Karpas-422 (cell line): ENCODE results near the gene PSMA8. TPM values are rescaled to one million over a fixed set of nuclear protein-coding genes. Genes with fewer than 3 reads are reported as not detected.
"Not testable (repeated sequence)": the region's sequence is repeated elsewhere in the genome, so short reads cannot be mapped to it uniquely, and the experiment has no call there.

Source experiments
- DNase-seq: peaks from one replicate; pipeline ENCODE4 v3.0.0-alpha.2; 2015
- H2AFZ ChIP-seq: fragments of 200-600 bp; sonication (generic); 2 replicates; pipeline ENCODE4 v1.6.1; 2014; ENCODE audit warnings: antibody characterized with exemption, low read length, mixed read lengths
- H3K27ac ChIP-seq: fragments of 200-600 bp; sonication (generic); 2 replicates; pipeline ENCODE4 v1.5.1; 2014; ENCODE audit warnings: mild to moderate bottlenecking, low read length, moderate library complexity
- H3K27me3 ChIP-seq: fragments of 200-600 bp; sonication (generic); 2 replicates; pipeline ENCODE4 v1.6.1; 2014; ENCODE audit warnings: low read length, mixed read lengths
- H3K36me3 ChIP-seq: fragments of 200-600 bp; sonication (generic); 2 replicates; pipeline ENCODE4 v1.6.1; 2014; ENCODE audit warnings: low read length, mixed read lengths; ENCODE audit not compliant: insufficient read depth
- H3K4me1 ChIP-seq: fragments of 200-600 bp; sonication (generic); 2 replicates; pipeline ENCODE4 v1.6.1; 2014; ENCODE audit warnings: mild to moderate bottlenecking, low read length, mixed read lengths
- H3K4me2 ChIP-seq: fragments of 200-600 bp; sonication (generic); 2 replicates; pipeline ENCODE4 v1.6.1; 2014; ENCODE audit warnings: low read length, low read depth, mild to moderate bottlenecking; ENCODE audit not compliant: poor library complexity, severe bottlenecking
- H3K4me3 ChIP-seq: fragments of 200-600 bp; sonication (generic); 2 replicates; pipeline ENCODE4 v1.5.1; 2014; ENCODE audit warnings: mild to moderate bottlenecking, antibody characterized with exemption, low read length, mixed read lengths
- H3K79me2 ChIP-seq: fragments of 200-600 bp; sonication (generic); 2 replicates; pipeline ENCODE4 v1.6.1; 2014; ENCODE audit warnings: mild to moderate bottlenecking, low read length, mixed read lengths
- H3K9ac ChIP-seq: fragments of 200-600 bp; sonication (generic); 2 replicates; pipeline ENCODE4 v1.6.0; 2014; ENCODE audit warnings: low read length
- H3K9me2 ChIP-seq: fragments of 200-600 bp; sonication (generic), shearing (Covaris generic); replicated peaks from 2 replicates; pipeline ENCODE4 v1.6.0; 2014; ENCODE audit warnings: mild to moderate bottlenecking, low read length, moderate library complexity; ENCODE audit not compliant: insufficient read depth
- H3K9me3 ChIP-seq: fragments of 300-700, 200-600 bp; sonication (generic); 2 replicates; pipeline ENCODE4 v1.6.1; 2014; ENCODE audit warnings: low read length, mixed read lengths
- H4K20me1 ChIP-seq: fragments of 200-600 bp; sonication (generic); 2 replicates; pipeline ENCODE4 v1.6.1; 2014; ENCODE audit warnings: mild to moderate bottlenecking, antibody characterized with exemption, low read length, low read depth; ENCODE audit not compliant: insufficient read depth
- total RNA-seq: library from RNA; depleted of rRNA; stranded (reverse); fragments of >200 nt; shearing (Covaris generic); gene quantifications from 2 replicates; pipeline ENCODE4 v1.2.3, GENCODE V29; 2014; ENCODE audit warnings: low replicate concordance

PSMA8 gene
- total RNA-seq, 1 experiment from 2014 or later: not detected

DNA sequence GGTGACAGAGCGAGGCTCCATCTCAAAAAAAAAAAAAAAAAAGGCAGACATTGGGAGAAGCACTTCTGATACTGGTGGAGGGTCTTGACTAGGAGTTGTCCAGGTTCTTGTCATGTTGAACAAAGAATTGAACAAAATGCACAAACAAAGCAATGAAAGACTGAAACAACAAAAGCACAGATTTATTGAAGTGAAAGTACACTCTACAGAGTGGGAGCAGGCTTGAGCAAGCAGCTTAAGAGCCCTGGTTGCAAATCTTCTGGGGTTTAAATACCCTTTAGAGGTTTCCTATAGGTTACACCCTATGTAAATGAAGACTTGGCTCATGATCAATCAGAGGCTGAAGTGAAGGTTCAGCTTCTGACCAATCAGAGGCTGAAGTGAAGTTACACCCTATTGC, 36.8 kb upstream of the PSMA8 start:
- Histone ChIP-seq H3K9me2 (no peaks in the 10 kb centered on the region), H3K9me3 (peaks cover 10% of the 10 kb centered on the region), H3K4me1 (no peaks in the 10 kb centered on the region), H4K20me1 (no peaks in the 10 kb centered on the region), H2AFZ (no peak overlapping the region), H3K9ac (no peak overlapping the region), H3K79me2 (no peaks in the 10 kb centered on the region), H3K36me3 (no peaks in the 10 kb centered on the region; the same call in 1 of the 2 replicates), H3K27ac (no peak overlapping the region), H3K4me2 (no peak overlapping the region), H3K27me3 (no peaks in the 10 kb centered on the region), H3K4me3 (no peak overlapping the region)
- no peak for DNase-seq

DNA sequence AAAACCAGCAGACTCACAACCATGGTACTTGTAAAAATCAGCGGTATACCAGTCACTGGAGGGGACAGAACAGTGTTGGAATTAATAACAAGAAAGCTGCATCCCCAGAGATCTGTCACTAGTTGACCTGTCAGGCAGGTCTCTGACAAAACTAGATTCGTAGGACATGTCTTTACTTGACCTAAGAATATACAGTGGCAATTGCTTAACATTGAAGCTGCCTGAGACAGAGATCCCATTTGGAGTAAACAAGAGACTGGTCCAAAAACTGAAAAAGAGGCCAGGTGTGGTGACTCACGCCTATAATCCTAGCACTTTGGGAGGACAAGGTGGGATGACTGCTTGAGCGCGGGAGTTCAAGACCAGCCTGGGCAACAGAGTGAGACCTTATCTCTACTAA, 36.1 kb upstream of the PSMA8 start:
- H4K20me1 ChIP-seq: no peaks in the 10 kb centered on the region
- H3K4me2 ChIP-seq: no peak overlapping the region
- no peaks in the 10 kb centered on the region; the same call in 1 of the 2 replicates for H3K36me3 ChIP-seq
- H3K4me3 ChIP-seq: no peak overlapping the region
- H3K9me3 ChIP-seq: peaks cover 10% of the 10 kb centered on the region
- H3K79me2 ChIP-seq: no peaks in the 10 kb centered on the region
- no peaks in the 10 kb centered on the region for H3K27me3 ChIP-seq
- H3K9me2 ChIP-seq: no peaks in the 10 kb centered on the region
- H3K4me1 ChIP-seq: no peaks in the 10 kb centered on the region
- no peak overlapping the region for H3K27ac ChIP-seq
- no peak overlapping the region for H3K9ac ChIP-seq
- peak overlapping the region; percentile 52; the same call in 1 of the 2 replicates for H2AFZ ChIP-seq
- DNase-seq: no peak

DNA sequence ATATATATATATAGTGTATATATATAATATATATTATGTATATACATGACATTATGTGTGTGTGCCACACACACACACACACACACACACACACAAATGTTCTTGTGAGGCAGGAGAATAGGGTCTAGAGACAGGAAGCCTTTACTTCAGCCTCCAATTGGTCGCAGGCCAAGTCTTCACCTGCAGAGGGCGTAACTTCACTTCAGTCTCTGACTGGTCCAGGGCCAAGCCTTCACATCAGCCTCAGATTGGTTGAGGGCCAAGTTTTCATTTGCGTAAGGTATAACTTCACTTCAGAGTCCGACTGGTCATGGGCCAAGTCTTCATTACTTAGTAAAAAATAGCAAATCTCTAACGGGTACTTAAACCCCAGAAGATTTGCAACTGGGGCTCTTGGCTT, 30.1 kb upstream of the PSMA8 start:
- Histone ChIP-seq H3K4me3 (no peak overlapping the region), H3K9me2 (no peaks in the 10 kb centered on the region)
- peak; percentile 79 for DNase-seq

DNA sequence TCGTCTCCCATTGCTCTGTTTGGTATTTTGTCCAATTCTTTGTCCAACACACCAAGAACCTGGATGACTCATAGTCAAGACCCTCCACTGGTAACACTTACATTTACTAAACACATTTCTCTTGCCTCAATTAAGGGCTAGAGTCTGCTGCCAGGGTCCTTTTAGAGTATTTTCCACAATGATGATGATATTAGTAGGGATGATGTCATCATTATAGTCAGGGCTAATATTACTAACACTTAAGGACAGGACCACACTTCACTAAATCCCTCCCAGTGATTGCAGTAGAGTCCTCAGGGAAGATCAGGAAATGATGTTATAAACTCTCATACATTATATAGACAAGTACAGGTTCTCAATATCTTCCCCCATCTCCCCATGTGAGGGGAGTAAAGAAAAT, 29.6 kb upstream of the PSMA8 start:
- Histone ChIP-seq H3K4me1 (no peaks in the 10 kb centered on the region), H3K27me3 (no peaks in the 10 kb centered on the region), H3K36me3 (no peaks in the 10 kb centered on the region), H3K79me2 (no peaks in the 10 kb centered on the region), H2AFZ (no peak overlapping the region), H4K20me1 (no peaks in the 10 kb centered on the region), H3K27ac (no peak overlapping the region), H3K4me3 (no peak overlapping the region), H3K9me3 (no peaks in the 10 kb centered on the region), H3K9me2 (no peaks in the 10 kb centered on the region), H3K4me2 (no peak overlapping the region), H3K9ac (no peak overlapping the region)
- no peak for DNase-seq

More for the DNA sequence above, 30.1 kb upstream of the PSMA8 start:
- no peaks in the 10 kb centered on the region for H3K4me1 ChIP-seq
- H3K79me2 ChIP-seq: no peaks in the 10 kb centered on the region
- no peak overlapping the region for H3K4me2 ChIP-seq
- H3K9ac ChIP-seq: no peak overlapping the region
- H3K27me3 ChIP-seq: no peaks in the 10 kb centered on the region
- no peaks in the 10 kb centered on the region for H4K20me1 ChIP-seq
- H2AFZ ChIP-seq: no peak overlapping the region
- H3K36me3 ChIP-seq: no peaks in the 10 kb centered on the region
- H3K9me3 ChIP-seq: no peaks in the 10 kb centered on the region
- H3K27ac ChIP-seq: no peak overlapping the region

DNA sequence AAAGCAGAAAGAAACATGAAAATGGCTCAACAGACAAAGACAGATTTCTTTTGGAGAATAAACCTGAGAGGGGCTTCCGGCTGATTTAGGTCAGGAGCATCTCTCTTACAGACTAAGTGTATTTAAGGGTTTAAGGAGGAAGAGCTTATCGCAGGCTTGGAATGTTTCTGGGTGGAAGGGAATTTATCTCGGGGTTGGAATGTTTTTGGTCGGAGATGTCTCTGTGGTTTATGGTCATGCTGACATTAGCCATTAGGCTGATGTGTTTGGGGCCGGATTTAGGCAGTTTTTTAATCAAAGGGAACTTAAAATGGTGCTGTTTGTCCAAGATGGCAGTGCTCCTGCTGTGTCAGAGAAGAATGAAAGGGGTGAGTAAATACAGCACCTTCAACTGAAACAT, 14.4 kb upstream of the PSMA8 start:
- no peak for DNase-seq

DNA sequence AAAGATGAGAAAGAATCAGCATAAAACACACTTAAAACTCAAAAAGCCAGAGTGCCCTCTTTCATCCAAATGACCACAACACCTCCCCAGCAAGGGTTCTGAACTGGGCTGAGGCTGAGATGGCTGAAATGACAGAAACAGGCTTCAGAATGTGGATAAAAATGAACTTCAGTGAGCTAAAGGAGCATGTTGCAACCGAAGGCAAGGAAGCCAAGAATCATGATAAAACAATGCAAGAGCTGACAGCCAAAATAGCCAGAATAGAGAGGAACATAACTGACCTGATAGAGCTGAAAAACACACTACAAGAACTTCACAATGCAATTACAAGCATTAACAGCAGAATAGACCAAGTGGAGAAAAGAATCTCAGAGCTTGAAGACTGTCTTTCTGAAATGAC, 12.2 kb upstream of the PSMA8 start:
- no peak overlapping the region for H3K4me2 ChIP-seq
- H3K9me2 ChIP-seq: no peaks in the 10 kb centered on the region
- no peaks in the 10 kb centered on the region for H3K36me3 ChIP-seq
- H3K27me3 ChIP-seq: no peaks in the 10 kb centered on the region
- H3K4me1 ChIP-seq: no peaks in the 10 kb centered on the region
- H3K27ac ChIP-seq: no peak overlapping the region
- no peak for DNase-seq
- H2AFZ ChIP-seq: no peak overlapping the region
- H3K79me2 ChIP-seq: no peaks in the 10 kb centered on the region
- no peak overlapping the region for H3K4me3 ChIP-seq
- H3K9ac ChIP-seq: no peak overlapping the region
- H4K20me1 ChIP-seq: no peaks in the 10 kb centered on the region
- no peaks in the 10 kb centered on the region for H3K9me3 ChIP-seq

More for the DNA sequence above, 14.4 kb upstream of the PSMA8 start:
- no peaks in the 10 kb centered on the region for H3K79me2 ChIP-seq
- no peak overlapping the region for H3K9ac ChIP-seq
- no peaks in the 10 kb centered on the region for H3K9me2 ChIP-seq
- H4K20me1 ChIP-seq: no peaks in the 10 kb centered on the region
- H3K27ac ChIP-seq: no peak overlapping the region
- no peaks in the 10 kb centered on the region for H3K4me1 ChIP-seq
- no peak overlapping the region for H2AFZ ChIP-seq
- H3K9me3 ChIP-seq: no peaks in the 10 kb centered on the region
- no peaks in the 10 kb centered on the region for H3K36me3 ChIP-seq
- no peak overlapping the region for H3K4me3 ChIP-seq
- no peaks in the 10 kb centered on the region for H3K27me3 ChIP-seq
- no peak overlapping the region for H3K4me2 ChIP-seq

DNA sequence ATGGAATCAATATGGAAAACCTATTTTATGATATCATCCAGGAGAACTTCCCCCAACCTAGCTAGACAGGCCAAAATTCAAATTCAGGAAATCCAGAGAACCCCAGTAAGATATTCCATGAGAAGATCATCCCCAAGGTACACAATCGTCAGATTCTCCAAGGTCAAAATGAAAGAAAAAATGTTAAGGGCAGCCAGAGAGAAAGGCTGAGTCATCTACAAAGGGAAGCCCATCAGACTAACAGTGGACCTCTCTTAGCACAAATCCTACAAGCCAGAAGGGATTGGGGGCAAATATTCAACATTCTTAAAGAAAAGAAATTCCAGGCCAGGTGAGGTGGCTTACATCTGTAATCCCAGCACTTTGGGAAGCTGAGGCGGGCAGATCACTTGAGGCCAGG, 11.7 kb upstream of the PSMA8 start:
- H3K79me2 ChIP-seq, H3K27ac ChIP-seq, H3K9ac ChIP-seq, H3K36me3 ChIP-seq, H3K4me2 ChIP-seq, DNase-seq, H3K9me3 ChIP-seq, H3K27me3 ChIP-seq, H3K4me3 ChIP-seq, H2AFZ ChIP-seq, H4K20me1 ChIP-seq, H3K9me2 ChIP-seq, H3K4me1 ChIP-seq: not testable (repeated sequence)

DNA sequence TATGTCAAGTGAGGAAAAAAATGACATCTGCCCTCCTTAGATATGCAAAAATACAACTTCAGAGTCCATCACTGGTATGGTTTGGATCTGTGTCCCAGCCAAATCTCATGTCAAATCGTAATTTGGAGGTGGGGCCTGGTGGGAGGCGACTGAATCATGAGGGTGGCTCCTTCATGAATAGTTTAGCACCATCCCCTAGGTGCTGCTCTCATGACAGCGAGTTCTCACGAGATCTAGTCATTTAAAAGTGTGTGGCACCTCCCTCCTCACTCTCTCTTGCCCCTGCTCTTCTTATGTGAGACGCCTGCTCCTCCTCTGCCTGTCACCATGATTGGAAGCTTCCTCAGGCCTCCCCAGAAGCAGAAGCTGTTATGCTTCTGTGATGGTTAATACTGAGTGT, 5.9 kb upstream of the PSMA8 start:
- H3K9me2 ChIP-seq: no peaks in the 10 kb centered on the region

DNA sequence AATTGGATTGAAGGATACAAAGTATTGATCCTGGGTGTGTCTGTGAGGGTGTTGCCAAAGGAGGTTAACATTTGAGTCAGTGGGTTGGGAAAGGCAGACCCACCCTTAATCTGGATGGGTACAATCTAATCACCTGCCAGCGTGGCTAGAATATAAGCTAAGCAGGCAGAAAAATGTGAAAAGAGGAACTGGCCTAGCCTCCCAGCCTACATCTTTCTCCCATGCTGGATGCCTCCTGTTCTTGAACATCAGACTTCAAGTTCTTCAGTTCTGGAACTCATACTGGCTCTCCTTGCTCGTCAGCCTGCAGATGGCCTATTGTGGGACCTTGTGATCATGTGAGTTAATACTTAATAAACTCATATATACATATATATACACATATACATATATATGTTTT, 5.5 kb upstream of the PSMA8 start:
- H3K27me3 ChIP-seq, H4K20me1 ChIP-seq, H3K79me2 ChIP-seq, H3K4me2 ChIP-seq, H3K4me1 ChIP-seq, H3K9me2 ChIP-seq, DNase-seq, H3K27ac ChIP-seq, H3K36me3 ChIP-seq, H3K9me3 ChIP-seq, H3K9ac ChIP-seq, H3K4me3 ChIP-seq: not testable (repeated sequence)
- peak overlapping the region; percentile 49; the same call in 1 of the 2 replicates for H2AFZ ChIP-seq

More for the DNA sequence above, 5.9 kb upstream of the PSMA8 start:
- Histone ChIP-seq H2AFZ (peak overlapping the region; percentile 49; the same call in 1 of the 2 replicates), H3K36me3 (no peaks in the 10 kb centered on the region), H4K20me1 (no peaks in the 10 kb centered on the region), H3K27ac (no peak overlapping the region), H3K4me3 (no peak overlapping the region), H3K9me3 (no peaks in the 10 kb centered on the region), H3K27me3 (no peaks in the 10 kb centered on the region), H3K4me2 (no peak overlapping the region), H3K4me1 (no peaks in the 10 kb centered on the region), H3K79me2 (no peaks in the 10 kb centered on the region), H3K9ac (no peak overlapping the region)
- no peak for DNase-seq
